ENCODE data around the gene ANK3. TPM values are rescaled to one million over a fixed set of nuclear protein-coding genes. Genes with fewer than 3 reads are reported as not detected.
A peak's percentile ranks its signal among the peaks of the same experiment; 100 is the strongest.
"Not testable (repeated sequence)": the region's sequence is repeated elsewhere in the genome, so short reads cannot be mapped to it uniquely, and the experiment has no call there.

The ANK3 gene
- total RNA-seq, 2 donors from 2014 or later, result 95.4 to 103 TPM

DNA sequence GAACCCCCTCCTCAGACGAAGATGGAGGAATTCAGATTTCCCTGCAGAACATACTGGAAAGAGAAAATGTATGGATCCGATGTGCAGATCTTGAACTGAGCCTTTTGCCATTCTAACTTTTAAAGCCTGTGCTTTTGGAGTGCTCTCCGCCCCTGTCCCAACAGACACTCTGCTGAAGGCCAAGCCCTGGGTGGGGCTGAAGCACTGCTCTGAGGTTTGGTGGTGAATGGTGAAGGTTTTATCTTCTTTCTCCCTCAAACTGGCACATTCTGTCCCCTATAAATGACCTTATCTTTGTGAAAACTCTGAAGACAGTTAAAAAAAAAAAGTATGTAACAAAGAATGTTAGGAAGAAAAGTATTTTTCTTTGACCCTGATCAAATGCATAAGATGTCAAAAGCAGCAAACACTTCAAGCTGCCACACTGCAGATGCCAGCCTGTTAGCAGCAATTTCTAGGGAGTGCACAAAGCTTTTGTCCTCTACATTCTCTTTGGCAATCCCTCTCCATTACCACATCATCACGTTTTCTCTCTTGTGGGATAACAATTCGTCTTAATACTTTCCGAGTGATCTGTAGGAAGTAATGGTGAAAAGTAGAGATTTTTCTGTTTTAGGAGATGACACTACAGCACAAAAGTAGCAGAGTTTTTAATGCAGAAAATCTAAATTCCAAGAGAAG is 346.0 kb downstream of the ANK3 start:
- ATAC-seq (peak; percentile 46), DNase-seq (peak; percentile 46 to 51)
- intact Hi-C loops (cut with DNase I, micrococcal nuclease), result loop anchor here in 1 of 2 donors (10.0 kb wide), 2 partner anchors 139 to 419 kb away; partner anchors contain the start of gene CCDC6

DNA sequence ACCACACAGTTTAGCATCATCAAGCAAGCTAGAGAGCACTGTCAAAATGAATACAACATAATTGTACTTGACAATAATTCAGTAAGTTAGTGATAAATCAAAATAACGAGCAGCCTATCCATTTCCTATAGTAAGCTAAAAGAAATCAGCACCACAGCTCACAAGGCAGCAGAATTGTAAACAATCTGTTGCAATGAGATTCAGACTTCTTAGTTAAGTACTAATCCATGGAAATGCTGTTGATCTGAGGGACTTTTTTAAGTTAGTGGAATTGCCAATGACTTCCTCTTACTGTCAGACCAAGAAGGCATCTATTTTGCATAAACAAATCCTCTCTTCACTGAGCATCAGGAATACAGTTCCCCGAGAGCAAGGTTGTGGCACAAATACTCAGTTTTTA is 346.8 kb downstream of the ANK3 start:
- DNase-seq (no peak), ATAC-seq (peak; percentile 12)
- intact Hi-C loops (cut with DNase I, micrococcal nuclease), result loop anchor here in 1 of 2 donors (10.0 kb wide), 2 partner anchors 138 to 418 kb away; partner anchors contain the start of gene CCDC6

DNA sequence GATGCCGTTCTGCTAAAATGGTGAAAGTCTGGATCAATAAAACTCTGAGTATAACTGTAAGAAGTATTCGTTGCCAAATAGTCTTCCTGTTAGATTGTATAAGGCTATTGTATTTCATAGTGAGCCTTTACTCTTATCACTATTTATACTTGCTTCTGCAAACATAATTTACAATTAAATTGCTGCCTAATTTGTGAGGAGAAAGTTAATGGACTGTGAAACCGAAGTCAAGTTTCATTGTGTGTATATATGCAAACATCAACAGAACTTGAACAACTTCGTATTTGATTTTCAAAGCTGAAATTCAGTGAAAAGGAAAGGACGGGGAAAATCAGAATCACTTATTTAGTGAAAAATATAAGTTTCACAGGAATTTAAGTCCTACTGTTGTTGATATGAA is 347.4 kb downstream of the ANK3 start:
- intact Hi-C loops (cut with DNase I, micrococcal nuclease), result loop anchor here in 1 of 2 donors (10.0 kb wide), 2 partner anchors 137 to 417 kb away; partner anchors contain the start of gene CCDC6
- DNase-seq (no peak), ATAC-seq (peak; percentile 78)

DNA sequence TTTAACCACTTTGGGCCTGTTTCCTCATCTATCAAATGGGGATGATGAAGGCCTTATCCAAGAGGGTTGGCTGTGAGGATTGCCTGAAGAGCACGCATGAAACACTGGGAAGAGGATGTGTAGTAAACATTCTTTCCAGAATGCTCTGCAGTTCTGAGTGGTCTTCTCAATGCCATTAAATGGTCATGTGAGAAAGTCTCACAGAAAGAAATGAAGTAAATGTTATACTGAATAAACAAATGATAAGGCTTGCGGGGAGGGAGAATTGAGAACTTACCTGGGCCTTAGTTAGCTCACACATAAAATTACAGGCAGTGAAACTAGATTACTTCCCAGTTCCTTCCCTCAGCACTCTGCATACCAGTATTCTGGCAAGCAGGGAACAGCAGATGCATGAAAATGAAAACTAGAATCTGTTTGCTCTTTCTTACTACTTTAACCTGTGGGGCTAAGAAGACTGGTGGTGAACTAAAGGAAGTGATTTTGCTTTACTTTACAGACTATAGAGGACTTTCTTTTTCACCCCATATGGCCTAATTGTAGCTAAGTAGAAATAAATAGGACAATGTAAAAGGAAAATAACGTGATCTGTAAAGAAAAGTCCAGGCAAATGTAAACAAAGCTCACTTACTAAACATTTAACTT is 348.1 kb downstream of the ANK3 start:
- intact Hi-C loops (cut with DNase I, micrococcal nuclease), result loop anchor here in 1 of 2 donors (10.0 kb wide), 2 partner anchors 137 to 417 kb away; partner anchors contain the start of gene CCDC6
- ATAC-seq, result peak; percentile 74
- DNase-seq, result no peak

DNA sequence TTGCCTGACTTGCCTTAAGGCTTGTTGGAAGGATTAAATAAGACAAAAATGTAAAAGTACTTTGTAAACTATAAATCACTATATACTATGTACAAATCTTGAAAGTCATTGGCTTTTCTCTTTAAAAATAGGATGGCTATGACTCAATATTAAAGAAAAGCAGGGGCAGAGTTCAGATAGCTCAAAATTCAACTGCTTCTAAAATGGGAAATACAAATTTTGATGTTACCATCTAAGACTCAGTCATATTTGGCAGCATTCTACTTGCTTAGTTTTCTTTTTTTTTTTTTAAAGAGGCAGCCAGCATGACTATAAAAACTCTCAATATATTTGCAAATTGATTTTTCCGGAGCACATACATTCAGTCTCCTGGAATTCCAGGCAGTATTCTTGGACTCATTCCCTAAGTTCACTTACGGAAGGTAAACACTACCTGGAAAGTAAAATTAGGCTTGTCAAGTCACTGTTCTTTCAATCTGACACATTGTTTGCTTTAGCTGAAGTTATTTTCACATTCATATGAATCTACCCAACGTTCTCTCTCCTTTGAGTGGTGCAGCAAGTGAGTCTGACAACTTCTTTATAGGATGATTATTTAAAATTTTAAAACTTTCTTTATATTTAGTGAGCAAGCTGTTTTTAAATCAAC is 349.5 kb downstream of the ANK3 start:
- ATAC-seq, result peak; percentile 48
- no peak for DNase-seq
- intact Hi-C loops (cut with DNase I, micrococcal nuclease), result loop anchor here in 1 of 2 donors (10.0 kb wide), 2 partner anchors 135 to 415 kb away; partner anchors contain the start of gene CCDC6

DNA sequence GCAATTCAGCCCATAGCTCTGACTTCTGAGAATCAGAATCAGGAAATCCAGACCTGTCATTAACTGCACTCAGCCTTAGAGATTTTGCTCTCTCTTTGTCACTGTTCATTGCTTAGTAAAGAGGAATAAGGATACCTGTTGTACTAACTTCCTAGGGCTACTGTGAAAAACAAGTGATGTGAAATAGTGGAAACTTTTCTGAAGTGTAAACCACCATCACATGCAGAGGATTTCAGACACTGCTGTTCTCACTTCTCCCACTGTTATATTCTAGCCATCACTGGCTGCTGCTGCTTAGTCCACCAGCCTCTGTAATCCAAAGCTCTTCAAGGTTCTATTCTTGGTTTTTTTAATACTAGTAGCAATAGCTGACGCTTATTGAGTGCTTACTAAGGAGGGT is 353.7 kb downstream of the ANK3 start:
- intact Hi-C loops (cut with DNase I, micrococcal nuclease), result no loop called here
- DNase-seq (no peak), ATAC-seq (no peak)

DNA sequence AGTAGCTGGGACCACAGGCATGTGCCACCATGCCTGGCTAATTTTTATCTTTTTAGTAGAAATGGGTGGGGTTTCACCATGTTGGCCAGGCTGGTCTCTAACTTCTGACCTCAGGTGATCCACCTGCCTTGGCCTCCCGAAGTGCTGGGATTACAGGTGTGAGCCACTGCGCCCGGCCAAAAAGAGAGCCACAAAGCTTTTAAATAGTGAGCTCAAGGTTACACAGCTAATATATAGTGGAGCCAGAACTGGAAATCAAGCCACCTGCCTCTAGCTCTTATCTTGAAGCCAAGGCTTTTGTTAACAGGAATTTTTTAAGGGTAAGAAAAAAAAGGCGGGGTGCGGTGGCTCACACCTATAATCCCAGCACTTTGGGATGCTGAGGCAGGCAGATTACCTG is 354.3 kb downstream of the ANK3 start:
- DNase-seq; ATAC-seq; intact Hi-C loops (cut with DNase I, micrococcal nuclease): not testable (repeated sequence)

DNA sequence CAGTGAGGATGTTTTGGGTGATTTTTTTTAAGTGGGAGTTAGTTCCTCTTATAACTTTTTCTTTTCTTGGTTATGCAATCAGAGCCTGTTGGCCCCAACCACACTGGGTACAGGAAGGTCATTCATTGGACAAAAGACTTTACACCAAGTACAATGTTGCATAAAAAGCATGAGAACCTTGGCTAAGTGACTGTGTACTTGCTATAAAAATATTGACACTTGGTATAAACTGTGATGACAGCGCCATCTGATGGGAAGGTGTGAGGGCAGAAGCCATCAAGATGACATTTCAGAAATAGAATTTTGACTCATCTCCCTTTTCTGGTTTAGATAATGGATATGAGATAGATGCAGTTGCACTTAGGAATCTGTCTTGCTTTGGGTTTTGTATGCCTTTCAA is 357.0 kb downstream of the ANK3 start:
- peak; percentile 54 to 72 for DNase-seq

DNA sequence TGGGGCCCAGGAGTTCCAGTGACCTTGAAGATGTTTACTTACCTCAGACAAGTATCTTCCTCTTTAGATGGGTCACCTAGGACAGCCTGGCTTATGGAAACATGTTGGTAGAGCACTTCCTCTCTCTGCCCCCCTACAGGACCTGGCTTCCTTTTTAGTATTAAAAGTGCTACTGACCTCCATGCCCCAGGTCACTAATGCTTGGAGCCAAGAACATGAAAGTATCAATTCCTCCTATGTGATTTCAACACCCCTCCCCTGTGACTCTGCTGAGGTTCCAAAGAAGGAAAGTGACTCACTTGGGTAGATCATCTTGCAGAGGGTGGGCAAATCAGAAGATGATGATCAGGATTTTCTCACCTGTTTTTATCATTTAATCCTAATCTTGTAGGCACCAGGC is 358.0 kb downstream of the ANK3 start:
- intact Hi-C loops (cut with DNase I, micrococcal nuclease), result no loop called here
- peak; percentile 30 for ATAC-seq
- DNase-seq, result no peak

More for the DNA sequence above, 357.0 kb downstream of the ANK3 start:
- ATAC-seq, result peak; percentile 80
- intact Hi-C loops (cut with DNase I, micrococcal nuclease), result no loop called here

DNA sequence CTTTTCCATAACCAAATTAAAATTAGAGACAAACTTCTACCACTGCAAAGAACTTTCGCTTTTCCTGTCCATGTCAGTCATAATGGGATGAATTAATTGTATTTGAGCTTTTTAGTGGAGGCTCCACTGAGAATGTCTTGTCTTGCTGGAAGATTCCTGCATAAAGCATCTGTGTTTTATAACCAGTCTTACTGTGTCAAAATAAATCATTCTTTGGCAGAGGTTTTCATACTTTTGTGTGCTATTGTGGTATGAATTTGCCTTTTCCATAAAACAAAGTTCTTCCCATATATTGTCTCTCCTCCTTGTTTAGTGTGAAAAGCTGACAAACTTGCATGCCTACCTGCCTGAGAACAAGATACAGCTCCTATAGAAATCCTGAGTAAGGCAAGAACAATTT is 358.5 kb downstream of the ANK3 start:
- intact Hi-C loops (cut with DNase I, micrococcal nuclease), result no loop called here

DNA sequence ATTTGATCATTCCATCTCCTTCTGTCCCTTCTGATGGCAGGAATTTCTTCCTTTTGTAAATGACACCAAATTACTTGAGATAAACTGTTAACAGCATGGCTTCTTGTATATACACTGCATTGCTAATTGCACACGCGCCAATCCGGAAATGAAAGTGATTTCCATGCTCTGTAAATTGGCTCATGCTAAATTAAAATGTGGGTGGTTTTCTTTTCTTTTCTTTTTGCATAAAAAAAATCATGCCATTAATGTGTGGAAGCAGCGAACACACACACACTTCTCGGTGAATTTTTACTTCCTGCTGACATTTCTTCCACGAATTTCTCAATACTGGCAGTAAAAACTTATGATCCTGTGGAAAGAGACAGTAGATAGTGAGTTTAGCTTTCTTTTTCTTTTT is 360.2 kb downstream of the ANK3 start:
- intact Hi-C loops (cut with DNase I, micrococcal nuclease), result no loop called here
- ATAC-seq (peak; percentile 40), DNase-seq (no peak)

More for the DNA sequence above, 358.5 kb downstream of the ANK3 start:
- no peak for ATAC-seq
- no peak for DNase-seq

DNA sequence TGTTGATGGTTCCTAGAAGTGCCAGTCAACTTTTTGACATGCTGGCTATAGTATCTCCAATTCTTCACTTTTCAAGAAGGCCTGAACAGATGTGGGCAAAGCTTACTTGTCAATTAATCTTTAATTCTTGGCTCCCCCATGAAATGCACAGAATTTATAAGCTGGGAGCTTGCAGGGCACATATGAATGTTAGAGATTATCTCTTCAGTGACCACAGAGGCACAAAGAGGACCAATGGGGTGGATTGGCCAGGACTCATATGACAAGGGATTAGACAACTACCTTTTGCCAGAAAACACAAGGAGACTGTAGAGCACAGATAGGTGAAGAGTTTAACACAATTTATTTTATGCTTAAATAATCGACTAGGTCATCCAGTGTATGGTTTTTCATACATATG is 361.6 kb downstream of the ANK3 start:
- no peak for ATAC-seq
- intact Hi-C loops (cut with DNase I, micrococcal nuclease), result no loop called here
- no peak for DNase-seq

DNA sequence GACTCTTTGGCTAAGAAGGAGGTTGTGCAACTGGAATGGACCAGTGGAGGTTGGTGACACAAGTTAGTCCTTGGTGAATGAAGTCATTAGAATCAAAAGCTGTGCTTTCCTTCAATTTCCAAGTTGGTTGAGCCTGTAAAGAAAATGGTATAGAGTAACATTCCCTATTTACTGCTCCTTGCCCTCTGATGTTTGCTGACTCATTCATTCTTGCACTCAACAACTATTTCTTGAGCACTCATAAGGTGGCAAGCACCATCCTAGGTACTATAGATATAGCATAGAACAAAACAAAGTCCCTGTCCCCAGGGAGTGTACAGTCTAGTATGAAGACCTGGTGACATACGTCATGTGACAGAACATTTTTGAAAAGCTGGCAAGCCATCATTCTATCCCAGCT is 364.4 kb downstream of the ANK3 start:
- no peak for ATAC-seq
- intact Hi-C loops (cut with DNase I, micrococcal nuclease), result no loop called here
- no peak for DNase-seq

DNA sequence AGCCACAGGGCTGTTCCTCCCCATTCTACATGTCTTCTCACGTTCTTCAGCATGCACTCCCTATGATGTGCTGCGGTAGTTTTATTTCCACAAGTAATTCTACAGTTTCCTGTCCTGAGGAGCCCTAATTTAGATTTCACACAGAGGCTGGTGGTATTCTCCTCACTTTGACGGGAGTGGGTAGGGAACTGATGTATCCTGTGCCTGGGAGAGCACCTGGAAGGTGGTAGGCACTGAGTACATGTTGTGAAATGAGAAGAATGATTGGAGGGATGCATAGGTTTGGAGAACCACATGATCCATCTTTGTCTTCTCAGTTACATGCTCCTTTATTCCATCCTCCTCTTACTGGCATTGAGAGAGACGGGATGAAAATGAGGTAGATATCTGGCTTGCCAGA is 365.2 kb downstream of the ANK3 start:
- no peak for DNase-seq
- no peak for ATAC-seq
- intact Hi-C loops (cut with DNase I, micrococcal nuclease), result no loop called here

DNA sequence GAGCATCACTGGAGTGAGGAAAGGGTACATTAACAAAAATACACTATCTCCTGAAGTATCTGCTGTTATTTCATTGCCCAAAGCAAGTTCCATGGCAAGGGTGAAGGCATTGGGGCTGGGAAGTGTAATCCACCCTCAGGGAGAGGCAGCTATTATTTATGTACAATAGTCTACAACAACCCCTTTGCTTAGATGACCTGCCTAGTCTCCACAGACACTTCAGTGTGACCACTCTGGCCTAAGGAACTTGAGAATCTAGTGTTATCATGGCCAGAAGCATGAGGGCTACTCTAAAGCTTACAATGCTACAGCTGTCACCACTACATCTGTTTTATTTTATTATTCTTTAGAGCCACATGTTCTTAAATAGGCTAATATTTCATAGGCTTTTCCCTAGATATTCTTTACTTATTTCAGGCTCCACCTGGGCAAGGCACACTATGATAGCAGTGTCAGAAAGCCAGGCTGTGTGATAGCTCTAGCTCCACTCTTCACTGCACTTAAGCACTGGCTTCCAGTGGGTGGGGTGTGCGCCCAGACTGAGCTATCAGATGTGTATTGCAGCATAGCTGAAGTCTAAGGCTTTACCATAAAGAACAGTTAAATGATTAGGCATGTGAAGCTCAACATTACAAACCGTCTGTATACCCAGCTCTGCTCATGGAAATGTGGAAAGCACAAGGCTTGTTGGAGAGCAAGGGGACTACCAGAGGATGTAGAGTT is 366.4 kb downstream of the ANK3 start:
- ATAC-seq (no peak), DNase-seq (no peak)
- intact Hi-C loops (cut with DNase I, micrococcal nuclease), result no loop called here

DNA sequence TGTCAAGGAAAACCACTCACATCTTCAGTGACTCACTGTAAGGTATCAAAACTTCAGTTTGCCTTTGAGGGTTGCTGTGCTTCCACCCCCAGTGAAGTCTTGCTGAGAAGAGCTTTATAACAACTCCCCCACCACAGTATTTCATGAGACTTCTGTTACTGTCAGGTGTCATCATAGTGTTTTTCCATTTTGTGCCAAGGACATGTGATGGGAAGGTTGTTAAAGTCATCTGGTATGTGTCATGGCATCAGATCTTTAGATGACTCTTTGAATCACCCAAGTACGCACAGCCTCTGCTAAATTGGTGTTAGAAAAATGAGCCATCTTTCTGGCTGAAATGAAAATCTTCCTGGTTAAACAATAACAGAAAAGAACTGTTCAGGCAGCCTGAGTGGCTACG is 368.3 kb downstream of the ANK3 start:
- ATAC-seq (no peak), DNase-seq (no peak)
- intact Hi-C loops (cut with DNase I, micrococcal nuclease), result no loop called here

DNA sequence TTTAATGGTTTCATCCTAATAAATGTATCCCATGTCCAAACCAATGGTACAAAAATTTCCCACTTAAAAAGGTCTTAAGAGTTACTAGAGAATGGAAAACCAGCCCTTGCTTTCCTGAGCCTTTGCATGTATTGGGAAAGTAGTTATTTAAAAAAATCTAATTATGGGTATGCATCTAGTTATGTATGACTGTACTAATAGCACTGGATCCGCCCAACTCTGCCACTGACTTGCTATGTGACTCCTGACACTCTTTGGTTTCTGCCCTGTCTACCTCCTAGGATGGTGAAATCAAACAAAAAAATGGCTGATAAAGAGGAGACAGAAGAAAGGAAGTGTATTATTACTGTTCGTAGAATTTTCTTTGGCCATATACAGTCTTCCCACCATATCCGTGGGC is 372.9 kb downstream of the ANK3 start:
- no peak for DNase-seq
- ATAC-seq, result no peak
- intact Hi-C loops (cut with DNase I, micrococcal nuclease), result no loop called here

DNA sequence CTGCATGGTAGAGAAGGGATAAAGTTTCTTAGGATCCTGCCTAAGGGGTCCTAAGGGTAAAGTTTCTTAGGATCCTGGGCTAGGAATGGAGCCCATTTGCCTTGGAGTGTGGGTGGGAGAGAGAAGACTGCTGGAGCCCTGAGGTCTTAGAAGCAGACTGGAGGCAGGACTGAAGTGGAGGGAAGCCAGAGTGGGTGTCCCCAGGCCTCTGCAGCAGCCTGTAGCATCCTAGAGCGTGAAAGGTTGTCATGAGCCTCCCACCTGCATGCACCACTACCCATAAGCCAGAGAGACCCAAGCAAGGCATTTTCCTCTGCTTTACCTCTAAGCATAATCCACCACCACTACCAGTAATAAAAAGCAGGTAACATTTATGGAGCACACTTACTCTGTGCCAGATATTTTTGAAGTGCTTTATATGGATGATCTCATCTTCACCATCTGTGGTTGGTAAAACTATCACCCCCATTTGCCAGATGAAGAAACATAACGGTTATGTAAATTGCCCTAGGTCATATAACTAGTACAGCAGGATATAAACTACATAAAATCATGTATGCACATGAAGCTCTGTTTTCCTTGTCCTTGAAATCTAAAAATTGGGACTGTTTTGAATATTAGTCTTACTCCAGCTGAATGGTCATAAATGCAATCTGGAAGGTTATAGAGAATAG is 379.8 kb downstream of the ANK3 start:
- ATAC-seq (no peak), DNase-seq (no peak)
- intact Hi-C loops (cut with DNase I, micrococcal nuclease), result no loop called here

DNA sequence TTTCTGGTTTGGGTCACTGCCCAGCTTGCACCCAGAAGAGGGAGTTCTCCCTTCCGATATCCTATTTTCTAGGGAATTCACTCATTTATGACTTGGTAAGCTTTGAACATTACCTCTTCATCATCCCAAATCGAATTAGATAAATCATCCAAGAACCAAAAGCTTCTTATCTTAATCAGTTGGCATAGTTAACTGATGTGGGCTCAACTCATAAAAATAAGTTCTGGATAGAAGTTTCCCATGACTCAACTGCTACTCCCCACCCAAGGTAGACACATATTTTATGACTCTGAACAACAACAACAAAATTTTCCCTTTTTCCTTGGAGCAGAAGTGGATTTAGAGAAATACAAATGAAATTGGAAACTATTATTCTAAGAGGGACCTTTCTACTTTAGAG is 380.4 kb downstream of the ANK3 start:
- no peak for DNase-seq
- no peak for ATAC-seq
- intact Hi-C loops (cut with DNase I, micrococcal nuclease), result no loop called here

Data from left colon (tissue), 2 donors.